Vagina (tissue), 2 donors: ENCODE results near the gene GABBR2.

Experiments used
- POLR2A ChIP-seq, 2 donors: fragments of 450-650 bp; IDR thresholded peaks; one replicate each; pipeline ENCODE4 v1.6.1; 2017; ENCODE audit warnings: antibody characterized with exemption in 2 of 2, mild to moderate bottlenecking in 2 of 2, moderate library complexity in 2 of 2
- POLR2AphosphoS5 ChIP-seq, 2 donors: sonication (generic); formaldehyde crosslinking; IDR thresholded peaks; one replicate each; pipeline ENCODE4 v1.9.0; 2017; ENCODE audit warnings: antibody characterized with exemption in 2 of 2, mild to moderate bottlenecking in 2 of 2, low read depth in 1 of 2; ENCODE audit not compliant: insufficient read depth in 1 of 2

GRCh38 chr9:98573749-98574278 lies 134.9 kb downstream of the GABBR2 start:
- no peak for TF ChIP-seq POLR2AphosphoS5 (IDR thresholded peaks at IDR 0.05; ENCODE audit: insufficient read depth in 1 of 2, low read depth in 1 of 2)
- TF ChIP-seq POLR2A (IDR thresholded peaks at IDR 0.05), result no peak
